Stomach (tissue), 4 donors: ENCODE data around the gene HOGA1.

Experiments
- EP300 ChIP-seq: sonication (generic); formaldehyde crosslinking; IDR thresholded peaks from one replicate; pipeline ENCODE4 v1.6.1; 2017; ENCODE audit warnings: antibody characterized with exemption
- POLR2AphosphoS5 ChIP-seq, 3 donors: sonication (generic); formaldehyde crosslinking; IDR thresholded peaks; one replicate each; pipeline ENCODE4 v1.6.1; 2016; ENCODE audit warnings: antibody characterized with exemption in 3 of 3

- TF ChIP-seq EP300 (no peak), POLR2AphosphoS5 (IDR thresholded peaks at IDR 0.05) (no peak)
Measured at GRCh38 chr10:97551271-97551670, 32.9 kb upstream of the HOGA1 start.
